ENCODE measurements around the gene NUDT17.
A peak's percentile ranks its signal among the peaks of the same experiment; 100 is the strongest.

Gene NUDT17

DNA sequence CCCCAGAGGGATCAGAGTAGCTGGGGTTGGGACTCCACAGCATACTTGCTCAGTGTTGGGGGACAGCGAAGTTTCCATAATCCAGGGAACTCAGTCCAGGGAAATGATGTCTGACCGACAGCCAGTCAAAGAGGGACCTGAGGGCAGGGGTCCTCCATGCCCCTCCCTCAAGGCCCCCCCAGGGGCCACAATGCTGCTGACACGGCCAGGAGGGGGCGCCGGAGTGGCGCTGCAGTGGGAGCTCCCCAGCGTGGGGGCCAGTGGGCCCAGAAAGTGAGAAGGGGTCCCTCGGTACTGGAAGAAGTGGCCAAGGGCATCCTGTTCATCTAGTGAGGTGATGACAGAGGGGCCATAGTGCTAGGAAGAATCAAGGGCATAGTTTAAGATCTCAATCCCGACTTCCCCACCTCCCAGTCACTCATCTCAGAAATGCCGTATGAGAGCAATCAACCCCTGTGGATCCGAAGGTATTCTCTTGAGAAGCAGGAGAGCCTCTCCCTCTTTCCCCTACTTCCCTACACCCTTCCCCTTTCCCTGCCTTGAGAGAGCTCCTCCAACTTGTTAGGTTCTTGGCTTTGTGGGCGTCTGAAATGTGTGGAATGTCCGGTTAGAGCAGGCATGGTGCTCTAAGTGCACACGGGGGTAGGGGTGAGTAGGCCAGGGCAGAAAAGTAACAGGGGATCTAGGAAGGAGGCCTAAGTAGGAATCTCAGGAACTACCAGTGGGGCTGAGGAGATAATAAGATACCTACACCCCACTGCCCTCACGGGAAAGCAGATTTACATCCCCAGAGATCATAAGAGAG is 4.1 kb downstream of the NUDT17 start:
- DNase-seq, result no peak

GRCh38 chr1:145855426-145855948 is 10.1 kb downstream of the NUDT17 start:
- DNase-seq, result no peak

DNA sequence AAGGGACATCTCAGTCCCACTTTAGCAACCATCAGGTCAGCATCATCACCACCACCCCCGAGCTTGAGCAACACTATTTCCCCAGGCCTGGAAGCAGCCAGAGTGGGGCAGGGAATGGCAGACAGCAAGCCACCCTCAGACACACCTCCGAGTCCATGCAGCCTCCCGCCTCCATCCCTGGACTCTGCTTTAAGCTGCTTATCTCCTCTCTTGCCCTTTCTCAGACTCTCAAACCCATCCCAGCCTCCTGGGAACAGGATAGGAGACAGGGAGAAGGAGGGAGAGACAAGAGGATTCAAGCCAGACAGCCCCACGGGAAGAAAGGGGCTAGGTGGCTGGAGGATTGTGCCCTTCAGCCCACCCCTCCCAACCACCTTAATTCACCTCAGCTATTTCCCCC is 11.7 kb downstream of the NUDT17 start:
- no peak for DNase-seq

DNA sequence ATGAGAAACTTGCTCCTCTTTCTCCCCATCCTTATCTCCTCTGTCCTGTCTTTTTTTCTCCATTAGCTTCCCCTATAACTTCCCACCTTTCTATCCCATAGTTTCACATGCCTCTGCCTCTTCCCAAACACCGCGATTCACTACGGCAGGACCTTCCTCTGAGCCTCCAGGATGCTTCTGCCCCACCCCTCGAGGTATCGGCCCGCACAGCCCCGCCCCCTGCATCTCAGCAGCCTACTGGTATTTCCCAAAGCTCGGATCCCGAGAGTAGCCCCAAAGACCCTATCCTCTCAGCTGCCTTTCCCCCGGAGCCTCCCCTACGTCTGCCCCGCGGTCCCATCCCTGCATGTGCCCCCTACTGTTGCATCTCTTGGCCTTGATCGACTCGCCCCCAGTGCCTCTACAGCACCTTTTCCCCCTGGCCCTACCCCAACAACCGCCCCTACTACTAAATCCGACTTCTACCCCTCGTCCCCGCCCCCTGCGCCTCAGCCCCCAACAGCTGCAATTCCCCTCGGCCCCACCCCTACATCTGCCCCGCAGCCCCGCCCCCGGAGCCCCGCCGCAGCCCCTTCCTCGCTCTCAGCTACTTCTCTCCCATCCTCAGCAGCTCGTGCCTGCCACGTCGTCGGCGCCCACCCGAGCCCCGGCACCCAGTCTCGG is 12.9 kb downstream of the NUDT17 start:
- peak; percentile 46 for DNase-seq

GRCh38 chr1:145858901-145859490 is 13.6 kb downstream of the NUDT17 start, which contains the start of gene PIAS3:
Gene PIAS3, minus strand, starts transcription at chr1:145859081. Its CDS starts 91 bp downstream, at chr1:145858990.
- peak; percentile 93 for DNase-seq

DNA sequence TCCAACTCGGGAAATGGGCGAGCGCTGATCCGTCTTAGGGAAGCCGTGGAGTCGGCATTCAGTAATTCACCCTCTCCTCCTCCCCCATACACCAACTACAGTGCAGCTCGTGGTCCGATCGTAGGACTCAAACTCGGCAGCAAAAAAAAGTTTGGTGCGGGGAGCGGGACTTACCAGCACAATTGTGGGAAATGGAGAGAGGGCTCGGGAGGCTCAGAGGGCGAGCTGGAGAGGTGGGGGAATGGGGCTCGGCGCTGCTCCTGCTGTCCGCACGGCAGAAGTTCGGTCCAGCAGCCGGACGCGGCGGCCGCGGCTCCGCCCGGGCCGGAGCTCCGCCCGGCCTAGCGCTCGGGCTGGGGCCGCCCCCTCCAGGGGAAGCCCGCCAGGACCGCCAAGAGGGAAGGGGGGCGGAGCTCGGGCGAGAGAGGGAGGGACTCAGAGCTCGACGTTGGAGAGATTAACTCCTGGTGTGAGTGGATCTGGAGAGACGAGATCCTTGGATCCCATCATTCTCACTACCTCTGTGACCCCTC is 14.1 kb downstream of the NUDT17 start:
- peak; percentile 79 for DNase-seq

GRCh38 chr1:145863282-145864018 is 18.0 kb downstream of the NUDT17 start:
- DNase-seq, result no peak

DNA sequence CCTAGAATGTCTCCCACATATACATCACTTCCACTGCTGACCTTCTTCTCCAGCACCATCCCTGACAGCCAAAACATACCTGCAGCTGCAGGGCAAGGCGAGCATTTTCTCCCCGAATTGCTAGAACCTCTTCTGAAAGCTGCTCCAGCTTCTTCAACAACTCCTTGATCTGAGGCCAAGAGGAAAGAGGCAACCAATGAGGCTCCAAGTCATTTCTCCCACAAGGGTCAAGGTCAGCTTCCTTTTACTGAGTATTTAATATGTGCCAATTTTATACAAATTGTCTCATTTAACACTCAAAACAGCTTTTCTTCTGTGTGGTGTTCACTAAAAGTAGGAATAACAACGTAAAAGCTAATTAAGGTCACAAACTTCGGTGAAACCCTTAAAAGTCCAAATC is 22.8 kb downstream of the NUDT17 start:
- DNase-seq, result no peak

DNA sequence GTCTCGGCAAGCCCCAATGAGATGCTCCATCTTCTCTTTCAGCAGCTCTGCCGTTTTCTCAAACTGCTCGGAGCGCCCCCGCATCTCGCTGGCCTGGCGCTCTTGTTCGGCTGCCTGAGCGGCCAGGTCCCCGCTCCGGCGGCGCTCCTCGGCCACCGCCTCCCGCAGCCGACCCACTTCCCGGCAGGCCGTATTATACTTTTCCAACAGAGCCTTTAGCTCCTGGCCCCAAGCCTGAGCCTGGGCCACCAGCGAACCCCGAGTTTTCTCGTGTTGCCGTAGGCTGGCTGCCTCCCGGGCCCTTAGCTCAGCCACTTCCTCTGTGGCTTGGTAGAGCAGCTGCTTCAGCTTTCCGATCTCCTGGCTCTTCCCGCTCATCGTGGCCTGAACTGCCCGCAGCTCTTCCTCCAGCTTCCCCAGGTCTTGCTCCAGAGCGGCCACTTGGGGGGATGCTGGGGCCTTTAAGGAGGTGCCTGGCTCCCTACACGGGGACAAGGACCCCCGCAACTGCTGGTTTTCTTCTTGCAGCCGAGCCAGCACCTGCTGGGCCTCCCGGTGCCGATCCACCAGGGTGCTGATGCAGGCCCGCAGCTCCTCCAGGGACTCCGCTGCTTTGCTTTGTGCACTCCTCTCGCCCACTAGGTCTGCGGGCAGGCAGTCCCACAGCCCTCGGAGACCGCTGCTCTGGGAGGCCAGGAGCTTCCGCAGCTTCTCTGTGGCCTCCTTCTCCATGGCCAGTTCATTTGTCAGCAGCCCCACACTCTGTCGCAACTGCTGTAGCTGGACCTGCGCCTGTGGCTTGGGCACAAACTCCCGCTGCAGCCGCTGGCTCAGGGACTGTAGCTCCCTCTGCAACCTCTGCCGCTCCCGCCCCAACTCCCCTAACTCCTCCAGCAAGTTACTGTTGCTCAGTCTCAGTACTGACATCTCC is 26.8 kb downstream of the NUDT17 start:
- no peak for DNase-seq

GRCh38 chr1:145874646-145875045 is 29.2 kb downstream of the NUDT17 start:
- DNase-seq, result no peak

DNA sequence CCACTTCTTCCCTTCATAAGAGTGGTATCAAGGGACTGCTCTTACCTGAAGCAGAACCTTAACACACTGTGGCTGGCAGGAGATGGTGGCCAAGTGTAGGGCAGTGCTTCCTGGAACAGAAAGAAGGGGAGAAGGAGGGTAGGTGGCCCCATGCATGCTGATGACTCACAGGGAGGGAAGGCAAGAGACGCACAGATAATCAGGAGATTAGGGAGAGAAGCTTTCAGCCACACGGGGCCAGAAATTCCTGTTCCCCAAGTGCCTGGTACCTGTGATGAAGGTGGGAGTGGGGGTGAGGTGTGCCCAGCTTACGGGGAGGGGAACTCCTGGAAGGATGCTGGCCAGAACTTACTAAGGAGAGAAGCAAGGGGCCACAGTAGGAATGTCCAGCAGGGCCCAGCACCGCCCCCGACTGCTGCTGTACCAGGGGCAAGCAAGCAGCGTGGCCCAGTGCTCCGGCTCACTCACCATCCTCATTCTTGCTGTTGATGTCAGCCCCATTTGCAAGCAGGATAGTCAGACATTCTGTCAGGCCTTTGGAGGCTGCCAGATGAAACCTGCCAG is 32.6 kb downstream of the NUDT17 start:
- no peak for DNase-seq

DNA sequence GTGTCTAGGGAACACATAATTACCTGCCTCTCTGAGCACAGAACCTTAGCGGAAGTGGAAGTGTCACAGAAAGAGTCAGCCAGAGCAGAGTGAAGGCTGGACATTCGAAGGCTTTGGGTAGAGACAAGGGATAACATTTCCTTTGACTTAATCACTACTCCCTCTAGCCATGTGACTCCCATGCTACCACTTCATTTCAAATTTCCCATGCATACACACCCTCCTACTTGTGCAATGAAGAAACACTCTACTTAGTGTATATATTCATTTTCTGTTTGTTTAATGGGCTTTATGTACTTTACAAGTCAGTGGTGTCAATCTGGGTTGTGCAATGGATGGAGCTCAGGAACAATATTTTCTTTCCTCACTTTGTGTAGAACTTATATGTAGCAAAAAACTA is 33.3 kb downstream of the NUDT17 start:
- no peak for DNase-seq

- DNase-seq, result peak; percentile 95
Measured at GRCh38 chr1:145879775-145880174, 34.3 kb downstream of the NUDT17 start.

GRCh38 chr1:145884675-145885074 is 39.2 kb downstream of the NUDT17 start:
- no peak for DNase-seq

DNA sequence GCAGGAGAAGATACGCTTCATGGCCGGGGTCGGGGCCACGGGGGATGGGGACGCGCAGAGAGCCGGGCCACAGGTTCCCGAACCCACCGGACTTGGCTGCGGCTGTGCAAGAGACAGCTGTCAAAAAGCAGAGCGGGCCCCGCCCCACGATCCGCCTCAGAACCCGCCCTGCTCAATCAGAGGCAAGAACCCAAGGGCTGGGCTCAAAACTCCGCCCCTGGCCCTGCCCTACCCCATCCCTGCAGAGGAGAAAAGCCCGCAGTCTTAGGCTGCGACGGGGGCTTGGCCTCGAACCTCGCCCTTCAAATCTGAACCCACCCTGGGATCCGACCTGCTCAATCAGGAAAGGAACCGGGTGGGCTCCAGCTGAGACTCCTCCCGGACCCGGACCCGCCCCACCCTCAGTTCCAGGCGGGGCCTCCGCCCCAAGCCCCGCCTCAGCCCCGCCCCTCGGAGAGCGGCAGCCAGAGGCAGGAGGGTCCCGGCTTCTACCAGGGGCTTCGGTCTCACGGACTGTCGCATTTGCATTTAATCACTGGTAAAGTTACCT is 40.4 kb downstream of the NUDT17 start, which contains the start of gene ANKRD35:
ANKRD35 (minus strand) TSS at position 129 of the 550 bp plus-strand sequence; CDS start at position 21, 108 bp downstream.
- DNase-seq, result peak; percentile 77

DNA sequence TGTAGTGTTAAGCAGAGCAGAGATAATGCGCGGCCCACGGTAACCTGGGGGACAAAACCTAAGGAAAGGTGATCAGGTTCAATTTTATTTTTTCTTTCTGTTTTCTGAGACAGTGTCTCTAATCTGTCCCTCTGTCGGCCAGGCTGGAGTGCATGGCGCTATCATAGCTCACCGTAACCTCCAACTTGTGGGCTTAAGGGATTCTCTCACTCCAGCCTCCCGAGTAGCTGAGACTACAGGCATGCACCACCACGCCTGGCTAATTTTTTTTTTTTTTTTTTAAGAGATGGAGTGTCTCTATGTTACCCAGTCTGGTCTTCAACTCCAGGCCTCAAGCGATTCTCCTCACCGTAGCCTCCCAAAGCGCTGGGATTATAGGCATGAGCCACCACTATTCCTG is 41.0 kb downstream of the NUDT17 start:
- no peak for DNase-seq

DNA sequence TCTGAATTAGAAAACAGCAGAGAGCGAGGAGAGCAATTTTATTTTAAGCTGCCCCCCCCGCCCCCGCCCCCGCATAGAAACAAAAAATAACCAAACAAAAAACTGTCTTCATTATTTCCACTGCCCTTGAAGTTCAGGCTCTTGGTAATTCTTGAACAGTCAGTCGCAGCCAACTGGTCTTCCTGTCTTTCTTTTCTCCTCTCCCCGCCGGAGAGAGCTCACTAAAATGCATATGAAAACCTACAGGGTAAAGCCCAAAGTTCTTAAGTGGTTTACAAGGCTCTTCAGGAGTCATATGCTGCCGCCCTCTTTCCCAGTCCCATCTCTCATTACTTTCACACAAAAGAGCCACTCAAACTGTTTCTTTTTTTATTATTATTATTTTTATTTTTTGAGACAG is 41.4 kb downstream of the NUDT17 start:
- no peak for DNase-seq

DNA sequence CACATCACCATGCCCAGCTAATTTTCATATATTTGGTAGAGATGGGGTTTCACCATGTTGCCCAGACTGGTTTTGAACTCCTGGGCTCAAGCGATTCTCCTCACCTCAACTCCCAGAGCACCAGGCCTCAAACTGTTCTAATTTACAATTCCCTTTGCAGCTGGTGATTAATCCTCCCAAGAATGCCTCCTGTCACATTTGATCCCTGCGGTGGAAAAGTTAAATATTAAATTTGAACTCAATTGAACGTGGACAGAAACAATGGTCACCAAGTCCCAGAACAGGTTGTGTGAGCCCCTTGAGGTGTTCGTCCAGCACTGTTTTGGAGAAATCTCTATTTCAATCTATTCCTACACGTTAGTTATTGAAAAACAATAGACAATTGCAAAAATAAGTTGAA is 42.2 kb downstream of the NUDT17 start:
- no peak for DNase-seq

DNA sequence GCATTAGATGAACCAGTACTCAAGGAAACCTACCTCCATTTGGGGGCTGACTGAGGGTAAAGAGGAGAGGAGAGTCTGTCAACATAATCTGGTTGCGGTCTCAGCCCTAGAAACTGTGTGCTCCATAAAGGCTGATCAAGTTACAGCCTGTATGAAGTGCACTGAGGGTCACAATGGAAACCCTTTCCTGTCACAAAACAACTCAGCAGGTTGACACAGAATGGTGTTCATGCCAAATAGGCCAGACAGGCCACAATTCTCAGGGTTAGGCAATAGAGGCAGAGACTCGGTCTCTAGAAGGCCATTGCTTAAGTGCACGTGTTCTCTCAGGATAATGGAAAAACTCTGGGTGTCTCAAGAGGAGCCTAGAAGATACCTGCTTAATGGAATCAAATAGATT is 44.3 kb downstream of the NUDT17 start:
- DNase-seq, result no peak

GRCh38 chr1:145891143-145891542 is 45.7 kb downstream of the NUDT17 start:
- DNase-seq, result peak; percentile 29
